Neural cell (in vitro differentiated cells): ENCODE measurements around the gene MTHFD1L. TPM values are rescaled to one million over a fixed set of nuclear protein-coding genes. Genes with fewer than 3 reads are reported as not detected.

Experiments
- H2AFZ ChIP-seq: fragments of 200-600, 300-800 bp; sonication (generic), shearing (Covaris generic); 2 replicates; pipeline ENCODE4 v1.6.0; 2014; ENCODE audit warnings: low read depth, mild to moderate bottlenecking, antibody characterized with exemption, low read length, moderate library complexity
- H3F3A ChIP-seq: fragments of 200-600 bp; shearing (Covaris generic); 2 replicates; pipeline ENCODE4 v1.6.1; 2016; ENCODE audit warnings: mild to moderate bottlenecking, moderate library complexity, mixed read lengths, antibody characterized with exemption, low read length; ENCODE audit not compliant: insufficient read depth, poor library complexity, severe bottlenecking
- H3K27ac ChIP-seq: fragments of 200-600, 300-800 bp; sonication (generic), shearing (Covaris generic); 2 replicates; pipeline ENCODE4 v1.5.1; 2014; ENCODE audit warnings: mild to moderate bottlenecking, low read length, moderate library complexity
- H3K27me3 ChIP-seq: fragments of 300-800, 200-600 bp; sonication (generic), shearing (Covaris generic); 2 replicates; pipeline ENCODE4 v1.6.0; 2014; ENCODE audit warnings: mild to moderate bottlenecking, low read depth, low read length, moderate library complexity; ENCODE audit not compliant: insufficient read depth
- H3K36me3 ChIP-seq: fragments of 300-800, 200-600 bp; sonication (generic), shearing (Covaris generic); 2 replicates; pipeline ENCODE4 v1.5.1; 2014; ENCODE audit warnings: mild to moderate bottlenecking, antibody characterized with exemption, low read length, moderate library complexity; ENCODE audit not compliant: insufficient read depth
- H3K4me2 ChIP-seq: fragments of 300-800, 200-600 bp; sonication (generic), shearing (Covaris generic); 2 replicates; pipeline ENCODE4 v1.6.0; 2014; ENCODE audit warnings: mild to moderate bottlenecking, low read length
- H3K4me3 ChIP-seq: fragments of 300-800, 200-600 bp; sonication (generic), shearing (Covaris generic); 2 replicates; pipeline ENCODE4 v1.5.1; 2014; ENCODE audit warnings: mild to moderate bottlenecking, low read length, moderate library complexity
- H3K79me2 ChIP-seq: fragments of 200-600 bp; shearing (Covaris generic); replicated peaks from 2 replicates; pipeline ENCODE4 v1.6.0; 2014; ENCODE audit warnings: mild to moderate bottlenecking, low read length, moderate library complexity; ENCODE audit not compliant: insufficient read depth
- H3K9ac ChIP-seq: fragments of 300-800, 200-600 bp; sonication (generic), shearing (Covaris generic); 2 replicates; pipeline ENCODE4 v1.6.1; 2016; ENCODE audit warnings: mild to moderate bottlenecking, low read length, mixed read lengths
- H3K9me2 ChIP-seq: fragments of 200-600 bp; shearing (Covaris generic); 2 replicates; pipeline ENCODE4 v1.6.1; 2016; ENCODE audit warnings: mild to moderate bottlenecking, low read length, mixed read lengths; ENCODE audit not compliant: insufficient read depth
- H3K9me3 ChIP-seq: fragments of 200-600, 300-800 bp; sonication (generic), shearing (Covaris generic); 2 replicates; pipeline ENCODE4 v1.6.1; 2016; ENCODE audit warnings: mild to moderate bottlenecking, mixed run types, low read length, moderate library complexity, mixed read lengths
- H4K20me1 ChIP-seq: fragments of 200-600 bp; shearing (Covaris generic); 2 replicates; pipeline ENCODE4 v1.6.1; 2016; ENCODE audit warnings: mild to moderate bottlenecking, mixed run types; ENCODE audit not compliant: insufficient read depth
- EP300 ChIP-seq: fragments of 450-650 bp; conservative IDR thresholded peaks from 2 replicates; pipeline ENCODE4 v1.6.1; 2014; ENCODE audit warnings: antibody characterized with exemption, mild to moderate bottlenecking, moderate library complexity; ENCODE audit not compliant: poor library complexity, severe bottlenecking
- EZH2 ChIP-seq: fragments of 200-600, 300-800 bp; shearing (Covaris generic), sonication (generic); IDR thresholded peaks from 2 replicates; pipeline ENCODE4 v1.6.1; 2014; ENCODE audit warnings: antibody characterized with exemption, low read length, borderline replicate concordance, mild to moderate bottlenecking; ENCODE audit not compliant: insufficient read depth, poor library complexity, severe bottlenecking
- MXI1 ChIP-seq: fragments of 450-650 bp; conservative IDR thresholded peaks from 2 replicates; pipeline ENCODE4 v1.6.1; 2014; ENCODE audit warnings: antibody characterized with exemption, mild to moderate bottlenecking; ENCODE audit not compliant: poor library complexity, severe bottlenecking
- POLR2AphosphoS5 ChIP-seq: IDR thresholded peaks from 2 replicates; pipeline ENCODE4 v1.6.1; 2012
- RAD21 ChIP-seq: fragments of 450-650 bp; conservative IDR thresholded peaks from 2 replicates; pipeline ENCODE4 v1.6.1; 2014; ENCODE audit warnings: antibody characterized with exemption, mild to moderate bottlenecking, moderate library complexity
- SMC3 ChIP-seq: fragments of 450-650 bp; conservative IDR thresholded peaks from 2 replicates; pipeline ENCODE4 v1.6.1; 2014; ENCODE audit warnings: antibody characterized with exemption, mild to moderate bottlenecking, moderate library complexity; ENCODE audit not compliant: poor library complexity
- TAF1 ChIP-seq: IDR thresholded peaks from 2 replicates; pipeline ENCODE4 v1.6.1; 2012; ENCODE audit warnings: low read depth
- polyA plus RNA-seq: library from polyadenylated mRNA; depleted of rRNA; stranded (reverse); fragments of >200 nt; gene quantifications from 2 replicates; pipeline ENCODE4 v1.2.3, GENCODE V29; 2014
- TF ChIP-seq, protein P1 (sequence below): IDR thresholded peaks from 2 replicates; pipeline ENCODE4 v1.6.1; 2012; ENCODE audit warnings: borderline replicate concordance
- TF ChIP-seq, protein P2 (sequence below): fragments of 450-650 bp; IDR thresholded peaks from 2 replicates; pipeline ENCODE4 v1.5.1; 2014; ENCODE audit warnings: antibody characterized with exemption, mild to moderate bottlenecking, moderate library complexity; ENCODE audit not compliant: poor library complexity, severe bottlenecking

MTHFD1L gene
- polyA plus RNA-seq, 1 donor from 2014 or later, result 6.3 TPM

DNA sequence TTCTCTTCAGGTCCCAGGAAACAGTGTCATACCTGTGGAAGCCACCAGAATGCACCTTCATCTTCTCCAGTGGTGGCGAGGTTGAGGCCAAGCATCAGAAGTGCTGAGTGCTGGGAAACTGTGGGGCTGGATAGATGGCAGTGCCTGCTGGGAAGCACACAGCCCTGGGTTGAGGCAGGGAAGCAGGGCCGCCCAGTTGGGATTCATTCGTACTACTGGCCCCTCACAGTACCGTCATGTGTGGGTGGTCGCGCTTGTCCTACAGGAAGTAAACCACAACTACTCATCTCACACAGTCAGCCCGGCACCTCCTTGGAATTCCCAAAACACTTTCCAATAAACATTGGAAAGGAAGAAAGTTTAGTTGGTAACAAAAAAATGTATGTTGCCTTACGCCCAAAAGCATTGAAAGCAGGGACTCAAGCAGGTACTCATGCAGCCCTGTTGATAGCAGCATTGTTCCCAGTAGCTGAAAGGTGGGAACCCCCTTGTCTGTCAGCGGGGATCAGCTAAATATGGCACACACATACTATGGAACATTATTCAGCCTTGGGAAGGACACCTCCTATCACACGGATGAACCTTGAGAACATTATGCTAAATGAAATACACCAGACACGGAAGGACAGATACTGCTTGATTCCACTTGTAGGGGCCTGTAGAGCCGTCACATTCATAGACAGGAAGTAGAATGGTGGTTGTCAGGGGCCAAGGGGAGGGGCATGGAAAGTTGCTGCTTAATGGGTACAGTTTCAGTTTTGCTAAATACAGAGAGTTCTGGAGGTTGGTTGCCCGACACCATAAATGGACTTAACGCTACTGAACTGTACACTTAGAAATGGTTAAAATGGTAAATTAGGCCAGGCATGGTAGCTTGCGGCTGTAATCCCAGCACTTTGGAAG, 162.7 kb downstream of the MTHFD1L start:
- Histone ChIP-seq H3K9ac (no peak overlapping the region), H2AFZ (no peak overlapping the region), H3K4me2 (no peak overlapping the region), H3F3A (no peaks in the 10 kb centered on the region), H3K27me3 (no peaks in the 10 kb centered on the region), H3K9me3 (no peaks in the 10 kb centered on the region), H3K27ac (no peak overlapping the region), H3K4me3 (no peak overlapping the region), H3K79me2 (no peaks in the 10 kb centered on the region), H3K36me3 (no peaks in the 10 kb centered on the region), H3K9me2 (no peaks in the 10 kb centered on the region), H4K20me1 (no peaks in the 10 kb centered on the region)
- no peak for TF ChIP-seq EP300
- TF ChIP-seq POLR2AphosphoS5, result no peak
- no peak for TF ChIP-seq EZH2
- TF ChIP-seq SMC3, result no peak
- TF ChIP-seq, protein P1, sequence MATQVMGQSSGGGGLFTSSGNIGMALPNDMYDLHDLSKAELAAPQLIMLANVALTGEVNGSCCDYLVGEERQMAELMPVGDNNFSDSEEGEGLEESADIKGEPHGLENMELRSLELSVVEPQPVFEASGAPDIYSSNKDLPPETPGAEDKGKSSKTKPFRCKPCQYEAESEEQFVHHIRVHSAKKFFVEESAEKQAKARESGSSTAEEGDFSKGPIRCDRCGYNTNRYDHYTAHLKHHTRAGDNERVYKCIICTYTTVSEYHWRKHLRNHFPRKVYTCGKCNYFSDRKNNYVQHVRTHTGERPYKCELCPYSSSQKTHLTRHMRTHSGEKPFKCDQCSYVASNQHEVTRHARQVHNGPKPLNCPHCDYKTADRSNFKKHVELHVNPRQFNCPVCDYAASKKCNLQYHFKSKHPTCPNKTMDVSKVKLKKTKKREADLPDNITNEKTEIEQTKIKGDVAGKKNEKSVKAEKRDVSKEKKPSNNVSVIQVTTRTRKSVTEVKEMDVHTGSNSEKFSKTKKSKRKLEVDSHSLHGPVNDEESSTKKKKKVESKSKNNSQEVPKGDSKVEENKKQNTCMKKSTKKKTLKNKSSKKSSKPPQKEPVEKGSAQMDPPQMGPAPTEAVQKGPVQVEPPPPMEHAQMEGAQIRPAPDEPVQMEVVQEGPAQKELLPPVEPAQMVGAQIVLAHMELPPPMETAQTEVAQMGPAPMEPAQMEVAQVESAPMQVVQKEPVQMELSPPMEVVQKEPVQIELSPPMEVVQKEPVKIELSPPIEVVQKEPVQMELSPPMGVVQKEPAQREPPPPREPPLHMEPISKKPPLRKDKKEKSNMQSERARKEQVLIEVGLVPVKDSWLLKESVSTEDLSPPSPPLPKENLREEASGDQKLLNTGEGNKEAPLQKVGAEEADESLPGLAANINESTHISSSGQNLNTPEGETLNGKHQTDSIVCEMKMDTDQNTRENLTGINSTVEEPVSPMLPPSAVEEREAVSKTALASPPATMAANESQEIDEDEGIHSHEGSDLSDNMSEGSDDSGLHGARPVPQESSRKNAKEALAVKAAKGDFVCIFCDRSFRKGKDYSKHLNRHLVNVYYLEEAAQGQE, result no peak
- no peak for TF ChIP-seq MXI1
- no peak for TF ChIP-seq RAD21
- TF ChIP-seq TAF1, result no peak
- TF ChIP-seq, protein P2, sequence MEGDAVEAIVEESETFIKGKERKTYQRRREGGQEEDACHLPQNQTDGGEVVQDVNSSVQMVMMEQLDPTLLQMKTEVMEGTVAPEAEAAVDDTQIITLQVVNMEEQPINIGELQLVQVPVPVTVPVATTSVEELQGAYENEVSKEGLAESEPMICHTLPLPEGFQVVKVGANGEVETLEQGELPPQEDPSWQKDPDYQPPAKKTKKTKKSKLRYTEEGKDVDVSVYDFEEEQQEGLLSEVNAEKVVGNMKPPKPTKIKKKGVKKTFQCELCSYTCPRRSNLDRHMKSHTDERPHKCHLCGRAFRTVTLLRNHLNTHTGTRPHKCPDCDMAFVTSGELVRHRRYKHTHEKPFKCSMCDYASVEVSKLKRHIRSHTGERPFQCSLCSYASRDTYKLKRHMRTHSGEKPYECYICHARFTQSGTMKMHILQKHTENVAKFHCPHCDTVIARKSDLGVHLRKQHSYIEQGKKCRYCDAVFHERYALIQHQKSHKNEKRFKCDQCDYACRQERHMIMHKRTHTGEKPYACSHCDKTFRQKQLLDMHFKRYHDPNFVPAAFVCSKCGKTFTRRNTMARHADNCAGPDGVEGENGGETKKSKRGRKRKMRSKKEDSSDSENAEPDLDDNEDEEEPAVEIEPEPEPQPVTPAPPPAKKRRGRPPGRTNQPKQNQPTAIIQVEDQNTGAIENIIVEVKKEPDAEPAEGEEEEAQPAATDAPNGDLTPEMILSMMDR, result no peak

DNA sequence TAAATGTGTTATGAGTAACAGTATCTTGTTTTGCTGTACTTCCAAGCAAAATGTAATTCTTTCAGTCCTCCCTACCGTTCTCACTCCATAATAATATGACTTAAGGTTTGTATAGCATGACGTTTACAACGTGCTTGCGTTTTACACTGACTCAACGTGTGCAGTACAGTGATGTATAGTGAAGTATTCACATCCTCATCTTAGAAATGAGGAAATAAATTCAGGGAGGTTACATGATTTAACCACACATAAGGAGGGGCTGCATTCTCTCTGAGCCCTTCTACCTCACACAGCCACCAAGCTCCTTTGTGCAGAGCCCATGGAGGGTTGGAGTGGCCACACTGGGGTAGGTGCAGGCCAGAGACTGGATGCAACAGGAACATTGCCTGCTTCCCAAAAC, 164.5 kb downstream of the MTHFD1L start:
- no peak overlapping the region for H2AFZ ChIP-seq
- H3K36me3 ChIP-seq, result no peaks in the 10 kb centered on the region
- TF ChIP-seq MXI1 (no peak), TAF1 (no peak), SMC3 (no peak), EP300 (no peak), POLR2AphosphoS5 (no peak), RAD21 (no peak), EZH2 (no peak)
- TF ChIP-seq, protein P1, result no peak
- TF ChIP-seq, protein P2, result no peak
- no peak overlapping the region for H3K9ac ChIP-seq
- no peaks in the 10 kb centered on the region for H3F3A ChIP-seq
- H3K27me3 ChIP-seq, result no peaks in the 10 kb centered on the region
- H4K20me1 ChIP-seq, result no peaks in the 10 kb centered on the region
- H3K27ac ChIP-seq, result no peak overlapping the region
- no peaks in the 10 kb centered on the region for H3K79me2 ChIP-seq
- no peaks in the 10 kb centered on the region for H3K9me2 ChIP-seq
- no peak overlapping the region for H3K4me2 ChIP-seq
- H3K4me3 ChIP-seq, result no peak overlapping the region
- H3K9me3 ChIP-seq, result no peaks in the 10 kb centered on the region
